ENCODE results near the gene ALX4. TPM values are rescaled to one million over a fixed set of nuclear protein-coding genes. Genes with fewer than 3 reads are reported as not detected.

ALX4 gene
- total RNA-seq, 4 donors from 2014 or later: under 0.01 to 0.52 (median 0.06) TPM

- Histone ChIP-seq H3K4me1 (no peaks in the 10 kb centered on the region), H3K4me3 (no peak overlapping the region), H3K27ac (replicated peaks in 1 of 4) (no peak overlapping the region), H3K9me3 (no peaks in the 10 kb centered on the region), H3K36me3 (no peaks in the 10 kb centered on the region), H3K27me3 (peaks cover 0 to 83% (median 7%) of the 10 kb centered on the region in 4 donors)
- intact Hi-C loops (cut with DNase I): no loop called here
- TF ChIP-seq, protein P1, sequence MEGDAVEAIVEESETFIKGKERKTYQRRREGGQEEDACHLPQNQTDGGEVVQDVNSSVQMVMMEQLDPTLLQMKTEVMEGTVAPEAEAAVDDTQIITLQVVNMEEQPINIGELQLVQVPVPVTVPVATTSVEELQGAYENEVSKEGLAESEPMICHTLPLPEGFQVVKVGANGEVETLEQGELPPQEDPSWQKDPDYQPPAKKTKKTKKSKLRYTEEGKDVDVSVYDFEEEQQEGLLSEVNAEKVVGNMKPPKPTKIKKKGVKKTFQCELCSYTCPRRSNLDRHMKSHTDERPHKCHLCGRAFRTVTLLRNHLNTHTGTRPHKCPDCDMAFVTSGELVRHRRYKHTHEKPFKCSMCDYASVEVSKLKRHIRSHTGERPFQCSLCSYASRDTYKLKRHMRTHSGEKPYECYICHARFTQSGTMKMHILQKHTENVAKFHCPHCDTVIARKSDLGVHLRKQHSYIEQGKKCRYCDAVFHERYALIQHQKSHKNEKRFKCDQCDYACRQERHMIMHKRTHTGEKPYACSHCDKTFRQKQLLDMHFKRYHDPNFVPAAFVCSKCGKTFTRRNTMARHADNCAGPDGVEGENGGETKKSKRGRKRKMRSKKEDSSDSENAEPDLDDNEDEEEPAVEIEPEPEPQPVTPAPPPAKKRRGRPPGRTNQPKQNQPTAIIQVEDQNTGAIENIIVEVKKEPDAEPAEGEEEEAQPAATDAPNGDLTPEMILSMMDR (IDR thresholded peaks at IDR 0.05): no peak
- TF ChIP-seq POLR2AphosphoS5 (IDR thresholded peaks at IDR 0.05): no peak
- no peak for DNase-seq (ENCODE audit: extremely low spot score)
- 51% methylated on average over 4 of the region's 7 CpGs for WGBS
Measured at GRCh38 chr11:44334356-44335004, 24.5 kb upstream of the ALX4 start.

DNA sequence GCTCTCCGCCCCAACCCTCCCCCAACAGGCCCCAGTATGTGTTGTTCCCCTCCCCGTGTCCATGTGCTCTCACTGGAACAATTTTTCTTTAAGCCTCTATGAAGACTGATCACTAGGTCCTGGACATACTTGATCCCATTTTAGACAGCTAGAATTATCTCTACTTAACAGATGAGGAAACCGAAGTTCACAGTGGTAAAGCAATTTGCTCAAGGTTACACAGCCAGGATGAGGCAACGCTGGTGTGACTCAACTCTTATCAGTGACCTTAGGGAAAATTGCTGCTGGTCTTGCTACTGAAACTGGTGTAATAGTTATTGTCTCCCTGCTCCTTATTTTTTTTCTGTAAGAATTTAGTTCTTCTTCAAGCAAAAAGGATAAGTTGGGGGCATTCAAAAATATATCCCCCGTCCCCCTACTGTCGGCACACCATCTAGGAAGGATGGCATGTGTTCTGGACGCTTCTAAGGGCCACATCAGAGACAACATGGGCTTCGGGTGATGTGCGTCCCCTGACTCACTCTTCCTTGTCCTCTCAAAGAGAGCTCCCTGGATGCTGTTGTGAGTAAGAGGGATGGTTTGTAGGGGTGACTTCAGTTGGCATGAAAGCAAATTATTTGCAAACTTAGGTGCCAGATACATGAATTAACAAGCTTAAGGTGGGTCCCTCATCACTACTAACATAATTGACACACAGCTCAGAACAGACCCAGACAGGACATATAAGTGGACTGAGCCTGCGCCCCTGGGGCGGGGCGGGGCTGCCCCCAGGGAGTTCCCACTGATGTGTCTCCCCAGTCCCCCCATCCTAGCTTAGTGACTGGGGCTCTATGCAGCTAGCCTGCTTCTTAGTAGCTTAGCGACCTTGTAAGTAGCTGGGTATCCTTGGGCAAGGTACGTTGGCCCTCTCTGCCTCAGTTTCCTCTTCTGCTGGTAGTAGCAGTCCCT lies 23.6 kb upstream of the ALX4 start:
- Histone ChIP-seq H3K4me1 (no peaks in the 10 kb centered on the region), H3K27me3 (peaks cover 0 to 83% (median 4%) of the 10 kb centered on the region in 4 donors), H3K9me3 (no peaks in the 10 kb centered on the region), H3K27ac (replicated peaks in 1 of 4) (no peak overlapping the region), H3K4me3 (no peak overlapping the region), H3K36me3 (no peaks in the 10 kb centered on the region)
- WGBS: 87% methylated on average over 11 of the region's 14 CpGs
- DNase-seq (ENCODE audit: extremely low spot score): no peak
- no peak for TF ChIP-seq POLR2AphosphoS5 (IDR thresholded peaks at IDR 0.05)
- TF ChIP-seq, protein P1 (IDR thresholded peaks at IDR 0.05): no peak
- TF ChIP-seq POLR2A (IDR thresholded peaks at IDR 0.05; ENCODE audit: low read depth): no peak
- TF ChIP-seq EP300 (IDR thresholded peaks at IDR 0.05): no peak
- intact Hi-C loops (cut with DNase I): no loop called here

- intact Hi-C loops (cut with DNase I): no loop called here
Measured at GRCh38 chr11:44332665-44333064, 22.7 kb upstream of the ALX4 start.

GRCh38 chr11:44329472-44330230 lies 19.7 kb upstream of the ALX4 start:
- DNase-seq (ENCODE audit: extremely low spot score): no peak

More at GRCh38 chr11:44332665-44333064, 22.7 kb upstream of the ALX4 start:
- H3K4me1 ChIP-seq: no peaks in the 10 kb centered on the region
- H3K36me3 ChIP-seq: no peaks in the 10 kb centered on the region
- TF ChIP-seq POLR2AphosphoS5 (IDR thresholded peaks at IDR 0.05) (no peak), POLR2A (IDR thresholded peaks at IDR 0.05; ENCODE audit: low read depth) (no peak)
- TF ChIP-seq, protein P1 (IDR thresholded peaks at IDR 0.05): no peak
- no peak for DNase-seq (ENCODE audit: extremely low spot score)
- peaks cover 0 to 83% (median 3%) of the 10 kb centered on the region in 4 donors for H3K27me3 ChIP-seq
- H3K27ac ChIP-seq (replicated peaks in 1 of 4): no peak overlapping the region
- no peak overlapping the region for H3K4me3 ChIP-seq
- H3K9me3 ChIP-seq: no peaks in the 10 kb centered on the region
- 76% methylated on average over 4 of the region's 6 CpGs for WGBS

More at GRCh38 chr11:44329472-44330230, 19.7 kb upstream of the ALX4 start:
- Histone ChIP-seq H3K4me1 (no peaks in the 10 kb centered on the region), H3K27me3 (peaks cover 0 to 81% (median 1%) of the 10 kb centered on the region in 4 donors), H3K36me3 (no peaks in the 10 kb centered on the region), H3K27ac (replicated peaks in 1 of 4) (no peak overlapping the region), H3K4me3 (no peak overlapping the region), H3K9me3 (no peaks in the 10 kb centered on the region)
- 72% methylated on average over 6 of the region's 8 CpGs for WGBS
- intact Hi-C loops (cut with DNase I): no loop called here
- TF ChIP-seq POLR2AphosphoS5 (IDR thresholded peaks at IDR 0.05): no peak
- TF ChIP-seq, protein P1 (IDR thresholded peaks at IDR 0.05): no peak
- no peak for TF ChIP-seq POLR2A (IDR thresholded peaks at IDR 0.05; ENCODE audit: low read depth)
- TF ChIP-seq EP300 (IDR thresholded peaks at IDR 0.05): no peak
